HG03025 (cell line): Measurements from ENCODE around the gene CTTNBP2.

ENCODE experiments used
- ATAC-seq: cut with Tn5 transposase; IDR thresholded peaks from one replicate; pipeline ENCODE4 v1.9.1; 2021; ENCODE audit warnings: mild to moderate bottlenecking, moderate library complexity; ENCODE audit not compliant: unreplicated experiment, low FRiP score

Gene CTTNBP2

DNA sequence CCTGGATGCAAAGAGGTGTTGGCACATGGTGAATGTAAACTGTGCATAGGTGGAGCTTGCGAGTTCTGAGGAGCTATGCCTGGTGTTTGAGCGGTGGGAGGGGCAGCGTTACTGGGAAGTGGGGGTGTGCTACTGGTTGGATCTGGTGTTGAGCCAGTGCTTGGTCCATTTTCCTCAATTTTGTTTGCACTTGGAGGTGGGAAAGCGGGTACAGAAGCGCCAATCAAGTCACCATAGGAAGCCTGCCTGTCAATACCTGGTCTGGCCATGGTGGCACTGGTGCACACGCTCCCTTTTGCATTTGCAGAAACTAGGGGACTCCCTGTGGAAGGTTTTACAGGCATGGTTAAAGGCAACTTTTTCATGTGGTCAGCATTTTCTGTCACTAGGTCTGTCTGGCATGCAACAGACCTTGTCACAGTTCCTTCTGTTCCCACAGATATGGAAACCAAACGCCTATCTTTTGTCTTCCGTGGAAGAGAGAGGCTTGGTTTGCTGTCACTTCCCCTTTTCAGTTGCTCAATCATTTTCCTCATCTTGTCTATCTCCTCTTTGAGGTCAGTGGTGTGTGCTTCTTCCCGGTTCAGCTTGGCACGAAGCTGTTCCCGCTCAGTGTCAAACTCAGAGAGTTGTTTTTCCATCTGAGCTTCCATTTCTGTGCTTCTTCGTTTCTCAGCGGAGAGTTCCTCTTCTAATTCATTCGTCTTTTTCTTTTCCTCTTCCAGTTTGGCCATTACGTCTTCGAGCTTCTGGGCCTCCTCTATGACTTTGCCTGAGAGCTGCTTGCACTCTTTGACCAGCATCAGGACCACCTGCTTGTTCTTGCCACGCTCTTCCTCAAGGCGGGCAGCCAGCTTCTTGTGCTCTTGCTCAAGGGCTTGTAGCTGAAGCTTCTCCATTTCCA, 81.1 kb downstream of the CTTNBP2 start:
- ATAC-seq: peak; percentile 64

DNA sequence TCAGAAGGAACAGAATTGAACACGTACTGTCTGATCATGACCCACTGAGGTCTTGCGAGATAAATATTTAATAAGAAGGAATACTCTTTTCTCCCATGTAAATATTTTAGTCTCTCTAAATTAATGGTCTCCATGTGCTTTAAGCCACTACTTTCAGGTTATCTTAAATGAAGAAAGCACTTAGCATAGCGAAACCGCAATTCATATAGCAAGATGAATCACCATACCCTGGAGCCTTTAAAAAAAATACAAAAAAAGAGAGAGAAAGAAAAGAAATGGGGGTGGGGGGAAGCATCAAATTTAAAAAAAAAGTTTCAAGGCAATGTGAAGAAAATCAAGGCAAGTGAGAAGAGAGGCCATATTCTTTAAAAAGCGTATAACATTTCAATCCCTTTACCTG, 82.5 kb downstream of the CTTNBP2 start:
- ATAC-seq: no peak

DNA sequence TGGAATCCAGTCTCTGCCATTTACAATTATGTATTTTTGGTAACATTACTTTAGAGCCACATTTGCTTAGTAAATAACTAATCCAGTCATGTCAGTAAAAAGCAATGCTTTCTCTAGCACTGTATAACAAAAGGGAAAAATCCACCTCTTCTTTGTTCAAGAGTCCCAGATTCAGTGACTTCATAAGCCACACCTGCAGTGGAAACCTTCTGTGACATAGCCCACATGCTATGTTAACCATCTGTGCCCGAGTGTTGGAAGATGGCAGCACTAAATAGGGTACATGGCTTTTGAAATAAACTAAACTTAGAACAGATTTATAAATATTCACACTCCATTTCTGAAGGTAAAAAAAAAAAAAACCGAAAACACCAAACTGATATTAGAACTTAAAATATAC, 83.0 kb downstream of the CTTNBP2 start:
- ATAC-seq: no peak

DNA sequence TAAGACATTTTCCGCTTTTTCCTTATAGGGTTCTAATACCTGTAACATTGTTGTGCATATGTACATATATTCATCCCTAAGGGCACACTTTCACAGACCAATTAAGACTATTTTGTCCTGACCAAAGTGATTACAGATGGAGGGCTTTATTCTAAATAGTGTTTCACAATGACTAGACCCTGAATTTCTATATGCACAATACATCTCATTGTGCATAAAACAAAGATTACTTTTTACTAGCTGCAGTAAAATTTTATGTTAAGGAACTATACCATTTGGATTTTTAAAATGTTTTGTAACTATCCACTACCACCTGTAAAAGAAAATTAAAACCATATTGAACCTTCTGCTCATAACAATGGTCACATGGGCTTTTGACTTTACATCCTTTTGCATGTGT, 87.8 kb downstream of the CTTNBP2 start:
- ATAC-seq: no peak

DNA sequence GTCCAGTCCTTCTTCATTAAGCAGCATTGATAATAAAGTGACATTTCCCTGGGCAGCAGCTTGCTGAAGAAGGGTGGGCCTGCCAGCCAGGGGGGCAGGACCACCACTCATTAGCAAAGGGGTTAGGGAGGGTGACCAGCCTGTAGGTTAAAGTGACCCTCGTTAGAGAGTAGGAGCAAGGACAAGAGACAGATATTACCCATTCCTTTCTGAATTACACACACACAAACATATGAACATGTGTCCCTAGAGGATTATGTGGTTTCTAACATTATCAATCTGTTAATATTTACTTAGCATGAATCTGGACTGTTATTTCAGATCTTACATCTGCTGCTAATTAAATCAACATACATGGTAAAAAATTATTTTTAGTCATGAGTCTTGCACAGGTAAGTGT, 88.9 kb downstream of the CTTNBP2 start:
- no peak for ATAC-seq

DNA sequence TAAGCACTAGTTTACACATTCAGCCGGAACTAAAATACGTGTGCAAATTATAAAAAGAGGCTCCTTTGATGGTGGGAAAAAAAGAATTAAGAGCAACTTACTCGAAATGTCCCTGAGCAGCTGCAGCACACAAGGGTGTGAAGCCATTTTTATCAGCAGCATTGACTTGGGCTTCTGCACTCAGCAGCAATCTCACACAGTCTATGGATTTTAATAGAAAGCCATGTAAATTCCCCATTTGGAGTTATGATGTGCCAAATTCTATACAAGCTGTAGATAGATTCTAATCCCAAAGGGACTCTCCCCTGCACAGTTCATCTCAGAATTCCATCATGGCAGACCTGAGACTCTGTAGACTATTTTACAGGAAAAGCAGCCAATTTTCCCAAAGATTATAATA, 90.5 kb downstream of the CTTNBP2 start:
- ATAC-seq: no peak

DNA sequence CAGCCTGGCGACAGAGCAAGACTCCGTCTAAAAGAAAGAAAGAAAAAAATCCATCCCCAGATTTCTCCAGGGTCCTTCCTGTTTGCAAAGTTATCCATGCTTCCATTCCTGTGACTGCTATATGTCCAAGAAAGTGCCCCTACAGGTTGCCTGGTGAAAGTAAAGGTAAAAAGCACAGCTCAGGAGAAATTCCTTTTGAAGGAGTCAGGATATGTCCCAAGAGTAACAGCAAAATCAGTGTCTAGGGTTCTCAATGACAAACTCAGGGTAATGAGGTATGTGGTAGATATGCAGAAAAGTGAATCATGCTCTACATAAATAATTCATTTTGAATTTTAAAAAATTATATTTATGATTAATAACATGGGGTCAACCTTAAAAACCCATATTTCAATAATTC, 91.5 kb downstream of the CTTNBP2 start:
- no peak for ATAC-seq

DNA sequence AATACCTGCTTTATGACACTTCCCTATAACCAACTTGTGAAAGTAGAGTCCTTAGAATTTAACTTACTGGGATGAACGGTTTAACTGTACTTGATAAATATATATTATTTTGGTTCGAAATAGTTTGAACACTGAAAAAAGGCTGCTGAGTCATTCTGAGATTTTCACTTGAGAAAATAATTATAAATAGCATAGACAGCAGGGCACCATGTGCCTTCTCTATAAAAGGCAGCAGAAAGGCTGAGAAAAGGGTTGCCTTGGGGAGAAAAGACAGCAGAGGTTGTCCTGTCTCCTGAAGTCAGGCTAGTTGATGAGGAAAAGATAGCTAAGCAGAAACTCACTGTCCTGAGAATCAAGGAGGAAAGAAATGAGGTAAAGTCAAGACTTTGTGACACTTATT, 92.4 kb downstream of the CTTNBP2 start:
- ATAC-seq: peak; percentile 86

DNA sequence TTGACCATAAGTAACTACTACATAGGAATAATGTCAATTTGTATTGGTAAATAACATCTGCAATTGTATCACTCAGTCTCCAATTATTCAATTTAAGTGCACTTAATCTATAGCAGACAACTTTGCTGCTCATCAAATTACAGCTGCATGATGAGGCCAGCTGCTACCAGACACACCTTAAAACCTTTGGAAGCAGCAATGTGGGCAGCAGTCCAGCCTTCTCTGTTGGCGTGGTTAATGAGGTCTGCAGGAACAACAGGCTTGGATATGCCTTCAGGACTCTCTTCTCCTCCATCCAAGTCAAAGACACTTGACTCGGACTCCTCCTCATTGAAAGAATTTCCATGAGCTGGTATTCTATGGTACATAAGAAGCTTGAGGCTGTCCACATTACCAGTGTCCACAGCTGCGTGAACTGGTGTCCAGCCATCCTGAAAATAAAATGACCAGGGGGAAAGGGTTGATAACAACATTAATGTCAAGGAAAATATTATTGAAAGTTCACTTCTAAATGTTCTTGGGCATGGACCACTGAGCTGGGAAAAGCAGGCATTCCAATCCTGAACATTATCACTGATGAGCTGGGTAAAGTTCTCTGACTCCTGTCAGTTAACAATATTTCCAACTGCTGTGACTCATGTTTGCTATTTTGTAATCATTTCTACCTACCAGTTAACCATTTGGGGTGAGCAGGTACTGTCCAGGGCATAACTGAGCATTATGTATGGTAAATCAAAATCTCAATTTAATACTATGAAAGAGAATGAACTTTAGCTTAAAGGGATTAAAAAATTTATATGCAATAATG, 95.7 kb downstream of the CTTNBP2 start:
- ATAC-seq: no peak

DNA sequence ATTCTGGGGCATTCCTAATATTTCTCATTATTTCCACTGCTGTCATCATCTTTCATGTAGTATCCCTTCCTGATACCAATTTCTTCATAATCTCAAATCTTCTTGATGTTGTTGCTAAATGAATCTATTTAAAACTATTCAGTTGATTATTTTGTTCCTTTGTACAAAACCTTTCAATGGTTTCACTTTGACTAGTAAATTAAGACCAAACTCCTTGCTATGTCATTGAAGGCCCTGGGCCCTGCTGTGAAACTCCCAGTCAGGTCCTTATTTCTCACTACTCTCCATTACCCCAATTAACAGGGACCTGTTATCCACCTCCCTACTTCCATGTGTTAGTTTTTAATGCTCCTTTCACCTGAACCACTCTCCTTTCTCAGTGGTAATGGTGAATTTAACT, 97.0 kb downstream of the CTTNBP2 start:
- no peak for ATAC-seq

DNA sequence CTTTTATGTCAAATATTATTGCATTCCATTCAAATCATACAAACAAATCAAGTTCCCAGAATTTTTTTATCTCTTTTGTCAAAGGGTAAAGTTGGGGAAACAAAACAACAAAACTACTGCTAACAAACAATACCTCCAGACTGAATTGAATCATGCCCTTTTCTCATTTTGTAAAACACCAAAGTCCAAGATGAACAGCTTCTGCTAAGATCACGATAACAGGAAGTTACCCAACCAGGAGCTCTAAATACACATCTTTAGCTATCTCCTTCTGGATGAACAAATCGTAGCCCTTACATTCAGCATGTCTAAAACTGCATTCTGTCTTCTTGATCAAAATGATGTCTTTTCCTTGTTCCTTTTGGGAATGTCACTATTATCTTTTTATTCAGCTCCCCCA, 97.4 kb downstream of the CTTNBP2 start:
- no peak for ATAC-seq

DNA sequence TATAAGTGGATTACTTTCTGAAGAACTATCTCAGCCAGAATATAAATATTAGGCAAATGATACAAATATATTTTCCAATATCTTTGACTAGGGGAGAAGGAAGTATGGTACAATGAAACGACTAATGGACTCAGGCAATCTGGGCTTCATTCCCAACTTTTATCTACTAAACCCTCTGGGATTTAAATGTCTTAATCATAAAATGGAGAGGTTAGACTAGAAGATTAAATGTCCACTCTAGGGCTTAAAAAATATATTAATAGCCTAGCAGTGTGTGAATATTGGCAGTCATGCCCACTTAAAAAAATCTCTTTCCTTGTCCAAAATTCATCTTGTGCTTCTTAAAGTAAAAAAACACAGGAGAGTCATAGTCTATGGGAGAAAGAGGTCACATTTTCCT, 98.3 kb downstream of the CTTNBP2 start:
- ATAC-seq: no peak

DNA sequence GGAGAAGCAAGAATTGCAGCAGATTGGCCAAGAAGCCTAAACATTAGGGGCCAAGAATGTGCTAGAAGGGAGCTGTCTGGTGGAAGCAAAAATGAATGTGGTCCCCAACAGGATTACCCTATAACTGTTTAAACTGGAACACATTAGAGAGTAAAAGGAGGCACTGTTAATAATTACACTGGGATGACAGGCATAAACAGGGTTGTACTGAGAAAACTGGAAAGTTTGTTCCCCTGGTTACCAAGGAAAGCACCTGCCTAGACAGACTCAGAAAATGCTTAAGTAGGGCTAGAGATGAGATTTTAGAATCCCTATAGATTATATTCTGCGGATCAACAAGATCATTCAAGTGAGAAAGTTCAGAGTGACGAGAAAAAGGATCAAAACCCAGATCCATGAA, 100.8 kb downstream of the CTTNBP2 start:
- no peak for ATAC-seq

DNA sequence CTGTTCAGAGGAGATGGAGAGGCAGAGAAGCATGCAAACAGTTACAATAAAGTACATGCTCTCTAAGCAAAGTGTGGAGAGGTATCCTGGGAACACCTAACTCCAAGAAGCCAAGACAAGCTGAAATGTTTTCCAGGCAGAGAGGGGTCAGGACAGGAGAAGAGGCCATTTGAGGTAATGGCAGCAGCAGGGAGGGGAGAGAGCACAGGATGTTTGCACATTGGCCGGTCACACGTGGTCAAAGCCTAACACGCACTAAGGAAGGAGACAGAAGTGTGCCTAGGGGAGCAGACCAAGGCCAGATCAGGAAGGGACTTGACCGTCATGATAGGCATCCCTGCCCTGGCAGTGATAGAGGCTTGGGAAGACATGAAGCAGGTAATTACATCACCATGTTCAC, 101.5 kb downstream of the CTTNBP2 start:
- ATAC-seq: no peak

DNA sequence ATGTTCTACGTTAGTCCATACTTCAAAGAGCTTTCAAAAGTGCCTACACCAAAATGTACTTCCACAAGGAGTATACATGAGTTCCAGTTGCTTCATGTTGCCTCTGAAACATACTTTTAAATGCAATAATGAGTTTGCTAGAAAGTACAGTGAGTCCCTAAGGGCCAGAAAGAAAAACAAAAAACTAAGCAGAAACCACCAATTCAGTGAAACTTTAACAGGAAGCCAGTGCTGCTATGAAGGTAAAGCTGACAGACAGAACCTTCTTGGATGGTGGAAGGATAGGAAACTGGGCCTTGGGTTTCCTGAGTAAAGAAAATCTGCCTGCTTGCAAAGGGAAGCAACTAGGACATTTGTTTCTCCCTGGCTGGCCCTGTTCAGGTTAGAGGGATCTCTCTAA, 104.2 kb downstream of the CTTNBP2 start:
- no peak for ATAC-seq

DNA sequence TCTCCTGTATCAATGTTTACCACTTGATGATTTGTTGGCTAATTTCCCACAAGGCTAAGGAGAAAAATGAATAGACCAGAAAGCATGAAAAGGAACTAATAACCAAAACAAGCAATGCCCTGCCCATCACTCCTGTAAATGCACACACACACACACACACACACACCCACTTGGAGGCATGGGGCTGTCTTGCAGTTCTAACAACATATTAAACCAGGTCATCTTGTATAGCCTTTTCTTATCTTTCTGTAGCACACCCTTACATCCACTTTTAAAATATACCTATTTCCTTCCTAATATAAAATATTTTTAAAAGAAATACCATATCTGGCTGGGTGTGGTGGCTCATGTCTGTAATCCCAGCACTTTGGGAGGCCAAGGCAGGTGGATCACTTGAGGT, 105.3 kb downstream of the CTTNBP2 start:
- no peak for ATAC-seq

DNA sequence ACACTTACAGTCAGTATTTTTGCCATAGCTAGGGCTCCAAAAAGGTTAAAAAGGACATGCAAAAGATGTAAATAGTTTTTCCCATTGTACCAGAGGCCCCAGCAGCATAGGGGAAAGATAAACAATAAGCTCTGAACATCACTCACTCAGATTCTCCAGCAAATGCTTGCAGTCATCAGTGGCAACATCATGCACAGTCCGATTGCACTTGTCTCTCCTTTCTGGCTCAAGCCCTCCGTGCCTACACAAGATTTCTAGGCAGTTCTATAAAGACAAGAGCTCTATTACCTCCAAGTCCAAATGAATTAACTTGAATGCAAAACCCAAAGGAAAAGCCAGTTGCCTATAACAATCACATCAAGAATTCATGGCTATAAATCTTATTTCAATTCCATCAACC, 106.3 kb downstream of the CTTNBP2 start:
- ATAC-seq: no peak

DNA sequence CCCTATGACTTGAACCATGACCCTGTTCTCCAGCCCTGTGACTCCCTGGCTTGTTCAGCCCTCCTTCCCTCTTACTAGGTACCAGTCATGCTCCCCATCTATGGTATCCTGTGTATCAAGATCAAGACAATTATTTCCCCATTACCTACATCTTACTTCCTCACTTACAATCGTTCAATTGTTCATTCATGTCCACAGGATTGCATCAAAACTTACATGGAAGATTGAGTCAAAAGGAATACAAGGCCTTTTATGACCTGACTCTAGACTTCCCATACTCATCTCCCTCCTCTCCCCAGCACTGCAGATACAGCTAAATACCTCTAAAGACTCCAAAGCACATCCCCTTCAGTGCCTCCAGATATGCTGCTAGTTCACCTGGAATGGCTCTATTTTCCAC, 109.2 kb downstream of the CTTNBP2 start:
- no peak for ATAC-seq

DNA sequence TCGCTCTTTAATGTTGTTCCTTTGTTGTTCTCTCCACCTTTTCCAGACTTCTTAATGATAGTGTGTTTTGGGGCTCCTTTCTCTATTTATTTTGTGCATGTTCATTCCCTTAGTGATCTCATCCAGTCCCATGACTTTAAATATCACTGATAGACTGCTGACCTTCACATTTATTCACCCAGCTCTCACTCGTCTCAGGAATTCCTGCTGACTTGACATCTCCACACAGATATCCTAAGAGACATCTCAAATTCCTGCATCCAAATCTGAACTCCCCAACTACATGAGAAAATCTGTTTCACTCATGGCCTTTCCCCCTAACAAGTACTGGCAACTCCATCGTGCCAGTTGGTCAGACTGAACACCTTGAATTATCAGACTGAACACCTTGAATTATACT, 111.2 kb downstream of the CTTNBP2 start:
- no peak for ATAC-seq

DNA sequence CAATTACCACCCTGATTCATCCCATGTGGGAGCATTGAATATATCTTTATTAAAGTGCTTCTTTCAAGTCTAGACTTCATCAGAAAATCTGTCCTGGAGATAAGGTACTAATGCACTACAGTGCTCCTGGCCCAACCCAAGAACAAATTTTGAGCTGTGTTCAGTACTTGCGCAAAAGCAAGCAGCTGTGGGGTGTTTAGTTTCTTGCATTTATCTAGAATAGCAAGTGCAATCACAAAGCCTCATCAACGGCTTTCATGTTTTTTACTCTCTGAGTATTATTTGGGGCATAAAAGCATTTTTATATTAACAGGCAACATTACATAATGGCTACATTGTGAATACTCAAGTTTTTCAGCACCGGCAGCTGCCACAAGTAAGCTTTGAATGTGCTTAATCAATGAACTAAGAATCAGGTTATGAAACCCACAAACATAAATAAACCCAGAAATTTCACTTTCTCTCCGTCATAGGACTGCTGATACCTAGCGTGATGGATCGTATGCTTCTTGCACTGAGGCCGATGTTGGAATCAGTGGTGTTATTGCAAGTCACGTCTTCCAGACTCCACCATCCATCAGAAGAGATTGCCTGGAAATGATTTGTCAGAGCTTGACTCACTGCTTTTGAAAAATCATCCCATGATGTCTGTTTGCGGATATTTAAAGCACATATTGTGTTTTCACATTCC, 113.1 kb downstream of the CTTNBP2 start:
- no peak for ATAC-seq

DNA sequence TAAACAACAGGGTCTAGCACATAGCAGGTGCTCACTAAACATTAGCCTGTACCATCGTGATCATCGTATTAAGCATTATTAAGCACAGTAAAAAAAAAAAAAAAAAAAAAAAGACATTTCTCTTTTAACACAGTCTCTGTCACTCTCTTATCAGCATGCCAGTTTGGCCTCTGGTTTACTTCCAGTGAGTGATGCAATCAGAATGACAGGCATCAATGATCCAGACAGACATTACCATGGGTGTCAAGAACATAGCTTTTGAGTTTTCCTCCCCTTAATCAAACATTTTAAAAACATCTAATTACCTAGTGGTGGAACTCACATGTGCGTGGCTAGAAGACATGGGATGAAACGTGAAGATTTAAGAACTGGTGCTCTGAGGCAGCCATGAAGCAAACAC, 115.8 kb downstream of the CTTNBP2 start:
- no peak for ATAC-seq
